Stimulated activated CD4-positive, alpha-beta T cell treated with anti-CD3 and anti-CD28 coated beads, Interleukin-1b, Interleukin-23, amount 100 ng/mL, for 24 hours (primary cell): ENCODE measurements around the gene SH3PXD2B.
"Not testable (repeated sequence)": the region's sequence is repeated elsewhere in the genome, so short reads cannot be mapped to it uniquely, and the experiment has no call there.

Experiments
- DNase-seq, 4 experiments: peaks; one replicate each; pipeline ENCODE4 v3.0.0-alpha.2; 2020; ENCODE audit warnings: low read depth in 4 of 4, low spot score in 1 of 4

SH3PXD2B gene

GRCh38 chr5:172305380-172305779, 148.9 kb downstream of the SH3PXD2B start:
- no peak for DNase-seq

- no peak for DNase-seq
Observed at GRCh38 chr5:172303572-172304335, 150.6 kb downstream of the SH3PXD2B start.

- no peak for DNase-seq
Observed at GRCh38 chr5:172303162-172303561, 151.2 kb downstream of the SH3PXD2B start.

GRCh38 chr5:172302047-172302710, 152.1 kb downstream of the SH3PXD2B start:
- no peak for DNase-seq

- DNase-seq = no peak
Observed at GRCh38 chr5:172299916-172300439, 154.3 kb downstream of the SH3PXD2B start.

- no peak for DNase-seq
Observed at GRCh38 chr5:172294831-172295230, 159.5 kb downstream of the SH3PXD2B start.

- DNase-seq = no peak
Observed at GRCh38 chr5:172293745-172294342, 160.5 kb downstream of the SH3PXD2B start.

- DNase-seq = peak in 2 of 4 experiments; percentile 26 to 43
Observed at GRCh38 chr5:172293054-172293744, 161.1 kb downstream of the SH3PXD2B start.

GRCh38 chr5:172291837-172292236, 162.5 kb downstream of the SH3PXD2B start:
- not testable (repeated sequence) for DNase-seq

- no peak for DNase-seq
Observed at GRCh38 chr5:172288465-172288864, 165.9 kb downstream of the SH3PXD2B start.

GRCh38 chr5:172287140-172287539, 167.2 kb downstream of the SH3PXD2B start:
- not testable (repeated sequence) for DNase-seq

GRCh38 chr5:172285226-172286143, 168.8 kb downstream of the SH3PXD2B start:
- no peak for DNase-seq

GRCh38 chr5:172284611-172284980, 169.7 kb downstream of the SH3PXD2B start:
- DNase-seq = no peak

- DNase-seq = peak; percentile 38 to 76 (median 64)
Observed at GRCh38 chr5:172283862-172284610, 170.3 kb downstream of the SH3PXD2B start.

- DNase-seq = peak; percentile 38 to 74 (median 52)
Observed at GRCh38 chr5:172283020-172283861, 171.1 kb downstream of the SH3PXD2B start, which contains the start of gene UBTD2. TSS of gene UBTD2 (minus strand) at chr5:172283764. CDS start at chr5:172283665, 99 bp downstream.

GRCh38 chr5:172282272-172283019, 171.9 kb downstream of the SH3PXD2B start:
- DNase-seq = no peak

- no peak for DNase-seq
Observed at GRCh38 chr5:172281346-172281745, 173.0 kb downstream of the SH3PXD2B start.

GRCh38 chr5:172280929-172281328, 173.4 kb downstream of the SH3PXD2B start:
- no peak for DNase-seq
